Mesendoderm (in vitro differentiated cells): Measurements from ENCODE around the gene DMWD.
"Not testable (repeated sequence)": the region's sequence is repeated elsewhere in the genome, so short reads cannot be mapped to it uniquely, and the experiment has no call there.

Source experiments
- DNase-seq: peaks from one replicate; pipeline ENCODE4 v3.0.0; 2013
- H2AK5ac ChIP-seq: 2 replicates; pipeline ENCODE4 v1.6.1; 2013; ENCODE audit warnings: low read length, inconsistent platforms
- H2BK120ac ChIP-seq: 2 replicates; pipeline ENCODE4 v1.6.1; 2013; ENCODE audit warnings: low read depth, mild to moderate bottlenecking, low read length, moderate library complexity, mixed read lengths
- H2BK15ac ChIP-seq: replicated peaks from 2 replicates; pipeline ENCODE4 v1.6.1; 2013; ENCODE audit warnings: low read depth, mild to moderate bottlenecking, moderate library complexity
- H2BK5ac ChIP-seq: 2 replicates; pipeline ENCODE4 v1.6.1; 2013; ENCODE audit warnings: low read length, inconsistent platforms
- H3K18ac ChIP-seq: 2 replicates; pipeline ENCODE4 v1.6.1; 2013; ENCODE audit warnings: mild to moderate bottlenecking, low read length, mixed read lengths
- H3K23ac ChIP-seq: one replicate; pipeline ENCODE4 v1.6.1; 2013; ENCODE audit warnings: low read length
- H3K27ac ChIP-seq: 2 replicates; pipeline ENCODE4 v1.5.1; 2013; ENCODE audit warnings: low read depth, mild to moderate bottlenecking, inconsistent platforms, low read length, moderate library complexity
- H3K27me3 ChIP-seq: 2 replicates; pipeline ENCODE4 v1.6.1; 2013; ENCODE audit warnings: low read length, control low read depth, mild to moderate bottlenecking, inconsistent platforms; ENCODE audit not compliant: insufficient read depth, poor library complexity
- H3K36me3 ChIP-seq: 2 replicates; pipeline ENCODE4 v1.6.1; 2013; ENCODE audit warnings: low read length, inconsistent platforms; ENCODE audit not compliant: control insufficient read depth, insufficient read depth
- H3K4ac ChIP-seq: one replicate; pipeline ENCODE4 v1.6.1; 2013; ENCODE audit warnings: low read depth, mild to moderate bottlenecking, low read length, moderate library complexity
- H3K4me1 ChIP-seq: 2 replicates; pipeline ENCODE4 v1.6.1; 2013; ENCODE audit warnings: low read depth, low read length, inconsistent platforms; ENCODE audit not compliant: control insufficient read depth
- H3K4me2 ChIP-seq: 2 replicates; pipeline ENCODE4 v1.6.1; 2013; ENCODE audit warnings: low read length
- H3K4me3 ChIP-seq: 2 replicates; pipeline ENCODE4 v1.5.1; 2013; ENCODE audit warnings: mild to moderate bottlenecking, low read length
- H3K56ac ChIP-seq: one replicate; pipeline ENCODE4 v1.6.1; 2013; ENCODE audit warnings: low read length
- H3K79me1 ChIP-seq: 2 replicates; pipeline ENCODE4 v1.6.1; 2013; ENCODE audit warnings: low read length, inconsistent platforms
- H3K79me2 ChIP-seq: 2 replicates; pipeline ENCODE4 v1.6.1; 2013; ENCODE audit warnings: mild to moderate bottlenecking, low read length; ENCODE audit not compliant: control insufficient read depth, insufficient read depth
- H3K9ac ChIP-seq: 2 replicates; pipeline ENCODE4 v1.6.1; 2013; ENCODE audit warnings: low read length, inconsistent platforms
- H4K5ac ChIP-seq: one replicate; pipeline ENCODE4 v1.6.1; 2013; ENCODE audit warnings: low read length
- H4K8ac ChIP-seq: one replicate; pipeline ENCODE4 v1.6.1; 2013; ENCODE audit warnings: low read depth, mild to moderate bottlenecking, control low read depth, low read length, moderate library complexity
- WGBS: extraction: QIAGEN DNeasy Blood & Tissue Kit; methylation state at CpG from one replicate; pipeline ENCODE4 v1.1.7; 2013; ENCODE audit warnings: low lambda C conversion rate, missing lambda C conversion rate; ENCODE audit not compliant: insufficient coverage; ENCODE audit errors: extremely low coverage; 5-methylcytosine and 5-hydroxymethylcytosine counted together

DMWD gene

DNA sequence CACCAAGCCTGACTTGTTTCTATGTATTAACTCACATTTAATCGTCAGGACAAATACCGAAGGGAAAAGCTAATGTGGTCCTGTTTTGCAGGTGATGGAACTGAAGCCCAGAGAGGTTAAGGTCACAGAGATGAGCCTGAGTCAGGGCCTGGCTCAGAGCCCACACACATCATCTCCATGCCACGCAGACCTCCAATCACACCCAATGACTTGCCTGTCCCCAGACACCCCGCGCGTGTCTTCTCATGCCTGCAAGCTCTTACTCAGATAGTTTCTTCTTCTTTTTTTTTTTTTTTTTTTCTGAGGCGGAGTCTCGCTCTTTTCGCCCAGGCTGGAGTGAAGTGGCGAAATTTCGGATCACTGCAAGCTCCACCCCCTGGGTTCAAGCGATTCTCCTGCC, 40.0 kb downstream of the DMWD start:
- no peak overlapping the region for H3K18ac ChIP-seq
- no peaks in the 10 kb centered on the region for H3K79me2 ChIP-seq
- no peaks in the 10 kb centered on the region for H3K36me3 ChIP-seq
- H3K79me1 ChIP-seq: no peaks in the 10 kb centered on the region
- H3K56ac ChIP-seq: no peak overlapping the region
- no peak overlapping the region for H3K23ac ChIP-seq
- H3K4me1 ChIP-seq: no peaks in the 10 kb centered on the region
- H4K5ac ChIP-seq: no peak overlapping the region
- no peak overlapping the region for H4K8ac ChIP-seq
- H2BK15ac ChIP-seq: no peak overlapping the region
- H3K4me3 ChIP-seq: no peak overlapping the region
- no peaks in the 10 kb centered on the region for H3K27me3 ChIP-seq
- no peak overlapping the region for H2BK5ac ChIP-seq
- H2BK120ac ChIP-seq: no peak overlapping the region
- DNase-seq: no peak
- H3K9ac ChIP-seq: no peak overlapping the region
- H3K4me2 ChIP-seq: no peak overlapping the region
- WGBS: no CpG with 5 or more reads among the region's 12 CpGs
- no peak overlapping the region for H2AK5ac ChIP-seq
- no peak overlapping the region for H3K4ac ChIP-seq
- no peak overlapping the region for H3K27ac ChIP-seq

DNA sequence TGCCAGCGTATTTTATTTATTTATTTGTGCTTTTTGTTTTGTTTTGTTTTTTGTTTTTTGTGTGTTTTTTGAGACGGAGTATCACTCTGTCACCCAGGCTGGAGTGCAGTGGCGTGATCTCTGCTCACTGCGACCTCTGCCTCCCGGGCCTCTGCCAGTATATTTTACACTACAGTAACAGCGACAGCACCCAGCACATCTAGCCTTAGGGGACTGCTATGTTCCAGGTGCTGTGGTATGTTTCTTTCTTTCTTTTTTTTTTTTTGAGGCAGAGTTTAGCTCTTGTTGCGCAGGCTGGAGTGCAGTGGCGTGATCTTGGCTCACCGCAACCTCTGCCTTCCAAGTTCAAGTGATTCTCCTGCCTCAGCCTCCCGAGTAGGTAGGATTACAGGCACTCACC, 41.2 kb downstream of the DMWD start:
- not testable (repeated sequence) for H3K79me1 ChIP-seq, H3K4me2 ChIP-seq, H2AK5ac ChIP-seq, H3K27me3 ChIP-seq, H3K23ac ChIP-seq, H3K36me3 ChIP-seq, H2BK120ac ChIP-seq, H4K5ac ChIP-seq, H3K56ac ChIP-seq, H3K18ac ChIP-seq, H3K9ac ChIP-seq, H3K4me1 ChIP-seq, DNase-seq, H3K79me2 ChIP-seq, H3K4ac ChIP-seq, H4K8ac ChIP-seq, H2BK15ac ChIP-seq, H3K27ac ChIP-seq, H3K4me3 ChIP-seq, H2BK5ac ChIP-seq
- WGBS: no CpG with 5 or more reads among the region's 10 CpGs

DNA sequence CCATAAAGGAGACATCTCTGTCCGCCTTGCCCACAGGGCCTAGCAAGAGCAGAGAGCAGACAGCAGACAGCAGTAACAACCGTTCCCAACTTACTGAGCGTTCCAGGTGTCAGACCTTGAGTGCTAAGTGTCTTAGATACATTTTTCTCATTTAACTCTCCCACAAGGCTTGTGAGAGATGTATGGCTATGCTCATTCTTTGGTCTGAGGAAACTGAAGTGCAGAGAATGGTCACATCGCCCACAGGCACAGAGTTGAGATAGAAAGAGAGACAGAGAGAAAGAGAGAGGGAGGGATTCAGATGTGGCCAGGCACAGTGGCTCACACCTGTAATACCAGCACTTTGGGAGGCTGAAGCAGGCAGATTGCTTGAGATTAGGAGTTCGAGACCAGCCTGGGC, 45.1 kb downstream of the DMWD start:
- Histone ChIP-seq H3K4me1 (no peaks in the 10 kb centered on the region), H3K79me1 (no peaks in the 10 kb centered on the region)

DNA sequence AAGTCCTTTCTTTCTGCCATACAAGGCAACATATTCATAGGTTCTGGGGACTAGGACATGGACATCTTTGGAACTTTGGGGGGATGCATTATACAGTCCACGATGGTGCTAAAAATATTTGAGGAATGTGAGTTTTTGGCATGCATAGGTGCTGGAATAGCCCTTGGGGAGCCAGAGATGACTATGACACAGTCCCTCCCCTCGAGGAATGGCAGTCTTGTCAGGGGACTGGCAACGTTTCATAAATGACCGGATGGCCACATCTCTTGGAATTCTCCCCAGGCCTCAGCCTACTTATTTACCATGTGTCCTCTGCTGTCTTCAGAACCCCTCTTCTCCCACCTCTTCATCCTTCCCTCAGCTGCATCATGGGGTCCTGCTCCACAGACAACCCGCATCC, 45.8 kb downstream of the DMWD start:
- Histone ChIP-seq H3K9ac (no peak overlapping the region), H3K4ac (no peak overlapping the region), H3K4me2 (no peak overlapping the region), H3K36me3 (no peaks in the 10 kb centered on the region), H2BK5ac (no peak overlapping the region), H2AK5ac (no peak overlapping the region), H3K23ac (no peak overlapping the region), H3K4me3 (no peak overlapping the region), H2BK15ac (no peak overlapping the region), H3K4me1 (no peaks in the 10 kb centered on the region), H3K79me2 (no peaks in the 10 kb centered on the region), H3K27me3 (no peaks in the 10 kb centered on the region), H3K27ac (no peak overlapping the region), H3K56ac (no peak overlapping the region), H3K18ac (no peak overlapping the region), H4K5ac (no peak overlapping the region), H3K79me1 (no peaks in the 10 kb centered on the region), H4K8ac (no peak overlapping the region), H2BK120ac (no peak overlapping the region)
- no CpG with 5 or more reads among the region's 5 CpGs for WGBS
- no peak for DNase-seq

More for the DNA sequence above, 45.1 kb downstream of the DMWD start:
- Histone ChIP-seq H2BK120ac (no peak overlapping the region), H2AK5ac (no peak overlapping the region), H4K5ac (no peak overlapping the region), H3K23ac (no peak overlapping the region), H4K8ac (no peak overlapping the region), H3K4me2 (no peak overlapping the region), H2BK15ac (no peak overlapping the region), H2BK5ac (no peak overlapping the region), H3K4ac (no peak overlapping the region), H3K4me3 (no peak overlapping the region), H3K27me3 (no peaks in the 10 kb centered on the region), H3K79me2 (no peaks in the 10 kb centered on the region), H3K27ac (no peak overlapping the region), H3K56ac (no peak overlapping the region), H3K36me3 (no peaks in the 10 kb centered on the region), H3K9ac (no peak overlapping the region), H3K18ac (no peak overlapping the region)
- no peak for DNase-seq
- no CpG with 5 or more reads among the region's 5 CpGs for WGBS

DNA sequence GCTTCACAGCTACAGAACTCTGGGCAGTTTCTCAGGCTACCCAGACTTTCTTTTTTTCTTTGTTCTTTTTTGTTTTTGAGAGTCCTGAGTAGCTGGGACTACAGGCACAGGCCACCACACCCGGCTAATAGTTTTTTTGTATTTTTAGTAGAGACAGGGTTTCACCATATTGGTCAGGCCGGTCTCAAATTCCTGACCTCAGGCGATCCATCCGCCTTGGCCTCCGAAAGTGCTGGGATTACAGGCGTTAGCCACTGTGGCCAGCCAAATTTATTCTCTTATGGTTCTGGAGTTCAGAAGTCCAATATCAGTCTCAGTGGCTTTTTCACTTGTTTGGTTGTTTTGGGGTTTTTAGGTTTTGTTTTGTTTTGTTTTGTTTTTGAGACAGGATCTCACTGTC, 47.0 kb downstream of the DMWD start:
- Histone ChIP-seq H2AK5ac (no peak overlapping the region), H3K56ac (no peak overlapping the region), H2BK120ac (no peak overlapping the region), H3K36me3 (no peaks in the 10 kb centered on the region), H3K27me3 (no peaks in the 10 kb centered on the region), H3K79me1 (no peaks in the 10 kb centered on the region), H2BK15ac (no peak overlapping the region), H4K5ac (no peak overlapping the region), H3K27ac (no peak overlapping the region), H3K4ac (no peak overlapping the region), H3K9ac (no peak overlapping the region), H3K4me2 (no peak overlapping the region), H3K23ac (no peak overlapping the region), H3K4me1 (no peaks in the 10 kb centered on the region), H2BK5ac (no peak overlapping the region), H3K18ac (no peak overlapping the region), H3K79me2 (no peaks in the 10 kb centered on the region), H3K4me3 (no peak overlapping the region), H4K8ac (no peak overlapping the region)
- no CpG with 5 or more reads among the region's 6 CpGs for WGBS
- no peak for DNase-seq

DNA sequence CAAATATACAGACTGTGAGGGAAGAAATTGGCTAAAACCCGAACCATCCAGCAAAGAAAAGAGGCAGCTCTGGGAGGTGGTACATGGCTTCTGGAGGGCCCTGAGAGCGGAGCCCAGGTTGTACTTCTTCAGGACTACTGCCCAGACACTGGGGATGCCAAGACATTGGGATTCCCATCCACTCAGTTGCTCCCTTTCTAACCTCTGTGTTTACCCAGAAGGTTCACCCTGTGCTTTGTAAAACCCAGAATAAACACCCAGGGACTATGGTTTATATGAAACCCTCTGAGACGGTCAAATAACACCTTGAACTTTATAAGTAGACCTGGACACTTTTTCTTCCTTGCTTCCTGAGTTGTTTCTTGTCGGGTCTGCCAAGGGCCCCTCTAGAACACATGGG, 49.7 kb downstream of the DMWD start:
- no peak for DNase-seq
- Histone ChIP-seq H3K79me1 (no peaks in the 10 kb centered on the region), H3K36me3 (no peaks in the 10 kb centered on the region), H4K8ac (no peak overlapping the region), H3K56ac (no peak overlapping the region), H3K4ac (no peak overlapping the region), H3K27ac (no peak overlapping the region), H3K4me3 (no peak overlapping the region), H3K18ac (no peak overlapping the region), H3K4me2 (no peak overlapping the region), H2BK15ac (no peak overlapping the region), H2AK5ac (no peak overlapping the region), H2BK5ac (no peak overlapping the region), H2BK120ac (no peak overlapping the region), H4K5ac (no peak overlapping the region), H3K27me3 (no peaks in the 10 kb centered on the region), H3K9ac (no peak overlapping the region), H3K4me1 (no peaks in the 10 kb centered on the region), H3K79me2 (no peaks in the 10 kb centered on the region), H3K23ac (no peak overlapping the region)
- WGBS: no CpG with 5 or more reads among the region's 4 CpGs
